Neural progenitor cell (in vitro differentiated cells): ENCODE measurements around the gene MEGF8. TPM values are rescaled to one million over a fixed set of nuclear protein-coding genes. Genes with fewer than 3 reads are reported as not detected.

Source experiments
- DNase-seq: peaks from one replicate; pipeline ENCODE4 v3.0.0-alpha.2; 2016; ENCODE audit warnings: low spot score
- H2AFZ ChIP-seq: fragments of 200-600 bp; sonication (generic); replicated peaks from 2 replicates; pipeline ENCODE4 v1.6.1; 2016; ENCODE audit warnings: antibody characterized with exemption
- H3F3A ChIP-seq: fragments of 200-600 bp; sonication (generic); 2 replicates; pipeline ENCODE4 v1.6.1; 2016; ENCODE audit warnings: antibody characterized with exemption, low read depth
- H3K27ac ChIP-seq: fragments of 200-600 bp; sonication (generic); 2 replicates; pipeline ENCODE4 v1.5.1; 2016; ENCODE audit warnings: mild to moderate bottlenecking
- H3K27me3 ChIP-seq: fragments of 200-600 bp; sonication (generic); 2 replicates; pipeline ENCODE4 v1.6.1; 2016; ENCODE audit warnings: mild to moderate bottlenecking, moderate library complexity
- H3K36me3 ChIP-seq: fragments of 200-600 bp; sonication (generic); 2 replicates; pipeline ENCODE4 v1.5.1; 2016
- H3K4me1 ChIP-seq: fragments of 200-600 bp; sonication (generic); 2 replicates; pipeline ENCODE4 v1.6.1; 2016; ENCODE audit warnings: mixed run types
- H3K4me2 ChIP-seq: fragments of 200-600 bp; sonication (generic); 2 replicates; pipeline ENCODE4 v1.6.1; 2016
- H3K4me3 ChIP-seq: fragments of 200-600 bp; sonication (generic); 2 replicates; pipeline ENCODE4 v1.5.1; 2016
- H3K79me2 ChIP-seq: fragments of 200-600 bp; sonication (generic); 2 replicates; pipeline ENCODE4 v1.6.1; 2016; ENCODE audit warnings: low read depth
- H3K9ac ChIP-seq: fragments of 200-600 bp; sonication (generic); 2 replicates; pipeline ENCODE4 v1.6.1; 2016
- H3K9me3 ChIP-seq: fragments of 200-600 bp; sonication (generic); 2 replicates; pipeline ENCODE4 v1.5.1; 2016; ENCODE audit warnings: low read depth
- H4K20me1 ChIP-seq: fragments of 200-600 bp; sonication (generic); 2 replicates; pipeline ENCODE4 v1.6.1; 2016; ENCODE audit warnings: low read depth
- H3K27ac Mint-ChIP-seq: 3 replicates; pipeline ENCODE4 v1.8.0; 2021; ENCODE audit warnings: mixed read lengths
- H3K27me3 Mint-ChIP-seq: 2 replicates; pipeline ENCODE4 v1.8.0; 2022; ENCODE audit warnings: low read depth, mild to moderate bottlenecking, inconsistent platforms, moderate library complexity, mixed read lengths; ENCODE audit not compliant: insufficient read depth
- H3K36me3 Mint-ChIP-seq: 3 replicates; pipeline ENCODE4 v1.8.0; 2021; ENCODE audit warnings: mixed read lengths
- H3K4me1 Mint-ChIP-seq: 3 replicates; pipeline ENCODE4 v1.8.0; 2021; ENCODE audit warnings: mixed read lengths
- H3K4me3 Mint-ChIP-seq: 3 replicates; pipeline ENCODE4 v1.8.0; 2021; ENCODE audit warnings: mild to moderate bottlenecking, moderate library complexity, mixed read lengths
- H3K9me3 Mint-ChIP-seq: 3 replicates; pipeline ENCODE4 v1.8.0; 2020; ENCODE audit warnings: mixed read lengths
- CTCF ChIP-seq: fragments of 200-600 bp; sonication (generic); IDR thresholded peaks from 2 replicates; pipeline ENCODE4 v1.5.1; 2017; ENCODE audit warnings: antibody characterized with exemption, mild to moderate bottlenecking
- EZH2 ChIP-seq: fragments of 200-600 bp; sonication (generic); IDR thresholded peaks from 2 replicates; pipeline ENCODE4 v1.6.1; 2017; ENCODE audit warnings: antibody characterized with exemption, mild to moderate bottlenecking, moderate library complexity
- EZH2phosphoT487 ChIP-seq: fragments of 200-600 bp; sonication (generic); IDR thresholded peaks from 2 replicates; pipeline ENCODE4 v1.6.1; 2017; ENCODE audit warnings: antibody characterized with exemption
- total RNA-seq: library from RNA; depleted of rRNA; stranded (reverse); fragments of >200 nt; gene quantifications from 2 replicates; pipeline ENCODE4 v1.2.3, GENCODE V29; 2015; ENCODE audit warnings: low replicate concordance

The MEGF8 gene
- total RNA-seq = 7.3 and 21.4 TPM in 2 replicates

- Histone ChIP-seq H3F3A (peaks cover 16% of the 10 kb centered on the region), H2AFZ (peak within 1 kb of the TSS; percentile 81), H3K4me1 (peaks cover 7% of the 10 kb centered on the region), H3K9me3 (no peaks in the 10 kb centered on the region), H3K4me3 (peak within 1 kb of the TSS; percentile 91), H3K79me2 (peaks cover 23% of the 10 kb centered on the region), H4K20me1 (peaks cover 24% of the 10 kb centered on the region), H3K4me2 (peak within 1 kb of the TSS; percentile 90), H3K9ac (peak within 1 kb of the TSS; percentile 77), H3K36me3 (no peaks in the 10 kb centered on the region), H3K27me3 (peaks cover 47% of the 10 kb centered on the region), H3K27ac (no peak within 1 kb of the TSS)
- Mint-ChIP-seq H3K27me3 (peaks cover 29% of the 10 kb centered on the region), H3K4me1 (peaks cover 44% of the 10 kb centered on the region), H3K36me3 (peaks cover 2% of the 10 kb centered on the region), H3K27ac (peak within 1 kb of the TSS; percentile 74), H3K9me3 (peaks cover 2% of the 10 kb centered on the region), H3K4me3 (peak within 1 kb of the TSS; percentile 93)
- TF ChIP-seq CTCF (peak; percentile 90), EZH2 (no peak), EZH2phosphoT487 (no peak)
- peak; percentile 99 for DNase-seq
Observed at GRCh38 chr19:42325308-42325895, at the start of gene MEGF8. Gene MEGF8 (plus strand): TSS chr19:42325635. CDS start chr19:42326244, 609 bp downstream.

- DNase-seq = no peak
- Mint-ChIP-seq H3K27me3 (peaks cover 5% of the 10 kb centered on the region), H3K36me3 (peaks cover 8% of the 10 kb centered on the region), H3K4me3 (no peak overlapping the region), H3K27ac (peak overlapping the region; percentile 42), H3K9me3 (no peaks in the 10 kb centered on the region), H3K4me1 (peaks cover 27% of the 10 kb centered on the region)
- Histone ChIP-seq H3K79me2 (peaks cover 9% of the 10 kb centered on the region), H3K4me2 (no peak overlapping the region), H3K36me3 (no peaks in the 10 kb centered on the region), H2AFZ (no peak overlapping the region), H3K27ac (no peak overlapping the region), H4K20me1 (peaks cover 4% of the 10 kb centered on the region), H3K9ac (no peak overlapping the region), H3K27me3 (no peaks in the 10 kb centered on the region), H3K4me1 (peaks cover 14% of the 10 kb centered on the region), H3F3A (peaks cover 24% of the 10 kb centered on the region), H3K9me3 (no peaks in the 10 kb centered on the region), H3K4me3 (no peak overlapping the region)
- TF ChIP-seq EZH2 (no peak), CTCF (no peak), EZH2phosphoT487 (no peak)
Observed at GRCh38 chr19:42276284-42276683, 49.2 kb upstream of the MEGF8 start.

- H3K4me3 Mint-ChIP-seq = no peak overlapping the region
- no peak overlapping the region for H3K4me2 ChIP-seq
- H3K4me3 ChIP-seq = no peak overlapping the region
- H3K27ac ChIP-seq = no peak overlapping the region
- no peaks in the 10 kb centered on the region for H3K9me3 ChIP-seq
- peaks cover 8% of the 10 kb centered on the region for H3K27me3 Mint-ChIP-seq
- TF ChIP-seq EZH2phosphoT487 (no peak), CTCF (no peak), EZH2 (no peak)
- no peaks in the 10 kb centered on the region for H3K9me3 Mint-ChIP-seq
- H3K79me2 ChIP-seq = peaks cover 9% of the 10 kb centered on the region
- peaks cover 8% of the 10 kb centered on the region for H3K36me3 Mint-ChIP-seq
- H3K27ac Mint-ChIP-seq = no peak overlapping the region
- no peak for DNase-seq
- no peak overlapping the region for H2AFZ ChIP-seq
- no peaks in the 10 kb centered on the region for H3K27me3 ChIP-seq
- H3F3A ChIP-seq = peaks cover 30% of the 10 kb centered on the region
- H3K4me1 ChIP-seq = peaks cover 20% of the 10 kb centered on the region
- H3K9ac ChIP-seq = no peak overlapping the region
- H3K36me3 ChIP-seq = no peaks in the 10 kb centered on the region
- peaks cover 30% of the 10 kb centered on the region for H3K4me1 Mint-ChIP-seq
- H4K20me1 ChIP-seq = peaks cover 4% of the 10 kb centered on the region
Observed at GRCh38 chr19:42276821-42277220, 48.6 kb upstream of the MEGF8 start.
